Measurements from ENCODE around the gene PDILT.
"Not testable (repeated sequence)": the region's sequence is repeated elsewhere in the genome, so short reads cannot be mapped to it uniquely, and the experiment has no call there.

The PDILT gene

DNA sequence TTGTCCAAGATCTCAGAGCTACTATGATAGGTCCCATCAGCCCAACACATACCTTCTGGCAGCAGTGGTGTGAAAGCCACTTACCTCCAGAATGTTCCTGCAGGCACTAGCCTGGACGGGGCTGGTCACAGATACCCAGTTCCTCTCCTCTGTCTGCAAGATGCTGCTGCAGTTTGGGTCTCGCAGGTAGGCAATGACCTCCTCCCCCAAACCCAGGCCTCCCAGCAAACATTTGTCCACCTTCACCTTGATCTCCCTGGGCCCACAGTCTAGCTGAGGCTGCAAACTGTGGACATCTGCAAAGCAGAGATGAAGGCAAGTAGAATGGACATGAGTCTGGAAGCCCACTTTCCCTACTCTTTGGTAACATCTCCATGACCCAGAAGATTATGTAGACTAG, 84.4 kb downstream of the PDILT start:
- no peak for DNase-seq

DNA sequence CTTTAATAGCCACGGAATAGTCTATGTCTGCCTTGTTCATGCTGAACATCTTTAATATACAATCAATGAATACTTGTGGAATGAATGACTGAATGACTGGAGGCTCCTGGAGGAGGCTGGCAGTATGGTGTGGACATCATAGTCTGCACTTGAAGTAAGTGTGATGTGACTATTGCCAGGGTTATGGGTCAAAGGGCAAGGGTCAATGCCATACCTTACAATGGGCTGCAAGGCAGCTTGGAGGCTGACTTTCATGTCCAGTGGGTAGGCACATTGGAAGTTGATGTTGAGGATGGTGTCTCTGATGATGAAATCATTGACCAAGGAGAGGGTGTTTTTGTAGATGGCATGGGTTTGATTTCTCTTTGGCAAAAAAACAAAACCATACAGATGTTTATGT, 85.1 kb downstream of the PDILT start:
- DNase-seq: no peak

DNA sequence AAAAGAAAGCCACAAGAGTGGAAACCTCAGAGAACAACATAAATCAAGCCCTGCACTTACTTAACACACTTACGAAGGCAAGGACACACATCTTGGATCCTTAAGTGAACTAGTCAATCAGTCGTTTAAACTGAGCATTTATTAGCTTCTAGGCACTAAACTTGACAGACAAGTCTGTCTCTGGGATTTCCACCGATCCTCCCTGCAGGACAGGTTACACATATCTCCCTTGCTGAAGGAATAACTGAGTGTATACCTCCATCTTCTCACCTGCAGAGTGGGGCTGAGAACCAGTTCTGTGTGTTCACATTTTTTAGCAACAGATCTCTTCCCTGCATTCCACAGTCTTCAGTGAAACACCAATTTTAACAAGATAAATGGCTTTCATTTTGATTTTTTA, 86.1 kb downstream of the PDILT start:
- no peak for DNase-seq

- DNase-seq: no peak
These were observed 86.5 kb downstream of the PDILT start for GRCh38 chr16:20318006-20318405.

DNA sequence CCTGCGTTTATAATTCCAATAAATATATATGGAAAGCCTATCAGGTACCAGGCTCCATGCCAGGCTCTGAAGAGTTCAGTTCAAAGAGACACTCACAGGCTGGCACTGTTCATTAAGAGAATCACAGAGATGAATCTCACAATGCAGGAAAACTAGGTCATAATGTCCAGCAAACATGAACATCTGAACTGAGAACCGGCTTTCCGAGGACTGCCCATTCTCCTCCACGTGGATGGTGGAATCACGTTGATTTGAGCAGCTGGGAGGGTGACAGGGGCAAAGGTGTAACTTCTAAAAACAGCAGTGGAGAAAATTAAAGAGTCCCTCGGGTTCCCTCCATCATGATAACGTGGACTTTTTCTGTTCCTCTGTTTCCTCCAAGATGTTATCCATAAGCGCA, 87.4 kb downstream of the PDILT start:
- DNase-seq: no peak

- DNase-seq: no peak
These were observed 87.8 kb downstream of the PDILT start for GRCh38 chr16:20316715-20317114.

DNA sequence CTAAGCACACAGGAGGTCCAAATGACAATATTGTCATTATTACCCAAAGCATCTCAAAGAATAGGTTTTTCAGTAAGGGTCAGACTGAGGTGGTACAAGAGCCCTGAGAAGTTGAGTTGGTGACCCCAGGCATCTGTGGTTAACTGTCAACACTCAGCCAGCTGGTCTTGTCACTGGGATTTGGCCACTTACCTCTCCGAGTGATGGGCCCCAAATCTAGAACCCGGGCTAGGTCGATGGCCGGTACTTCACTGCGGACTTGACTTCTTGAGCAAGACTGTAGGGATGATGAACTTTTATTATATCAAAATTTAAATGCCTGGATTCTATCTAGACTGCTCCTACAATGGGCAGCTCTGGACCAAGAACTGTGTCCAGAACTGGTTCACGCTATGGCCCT, 88.8 kb downstream of the PDILT start:
- no peak for DNase-seq

DNA sequence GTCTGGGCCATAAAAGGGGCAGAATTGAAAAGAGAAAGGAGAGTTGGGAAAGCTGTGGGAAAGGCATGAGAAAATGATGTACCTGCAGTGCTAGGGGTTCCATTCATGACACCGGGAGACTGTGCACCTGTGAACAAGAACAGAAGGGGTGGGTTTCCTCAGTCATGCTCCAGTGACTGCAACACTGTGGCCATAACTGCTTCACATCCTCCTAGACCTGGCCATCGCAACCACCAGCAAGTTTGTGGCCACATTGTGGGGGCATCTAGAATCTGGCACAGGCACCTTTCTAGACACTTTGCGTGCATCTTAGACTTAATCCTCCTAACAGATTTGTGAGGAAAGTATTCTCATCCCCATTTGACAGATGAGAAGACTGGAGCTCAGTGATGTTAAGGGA, 90.0 kb downstream of the PDILT start:
- DNase-seq: no peak

- DNase-seq: no peak
These were observed 90.8 kb downstream of the PDILT start for GRCh38 chr16:20313741-20314140.

- not testable (repeated sequence) for DNase-seq
These were observed 91.9 kb downstream of the PDILT start for GRCh38 chr16:20312536-20313095.

DNA sequence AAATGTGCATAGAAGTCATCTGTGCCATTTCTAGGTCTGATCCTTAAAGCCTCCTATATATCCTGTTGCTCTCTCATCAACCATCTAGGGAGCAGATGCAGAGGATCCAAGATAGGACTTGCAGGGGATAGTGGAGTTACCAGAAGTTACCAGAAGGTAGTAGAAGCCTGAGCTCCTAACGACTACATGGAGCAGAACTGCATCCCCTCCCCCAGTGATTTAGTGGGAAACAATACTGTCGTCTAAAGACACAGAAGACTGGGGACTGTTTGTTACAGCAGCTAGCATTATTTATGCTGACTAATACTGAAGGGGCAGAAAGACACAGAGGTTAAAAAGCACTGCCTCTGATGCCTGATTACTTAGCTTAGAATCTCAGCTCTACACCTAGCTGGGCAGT, 93.0 kb downstream of the PDILT start:
- no peak for DNase-seq

GRCh38 chr16:20310421-20311395, 93.8 kb downstream of the PDILT start:
- DNase-seq: no peak

DNA sequence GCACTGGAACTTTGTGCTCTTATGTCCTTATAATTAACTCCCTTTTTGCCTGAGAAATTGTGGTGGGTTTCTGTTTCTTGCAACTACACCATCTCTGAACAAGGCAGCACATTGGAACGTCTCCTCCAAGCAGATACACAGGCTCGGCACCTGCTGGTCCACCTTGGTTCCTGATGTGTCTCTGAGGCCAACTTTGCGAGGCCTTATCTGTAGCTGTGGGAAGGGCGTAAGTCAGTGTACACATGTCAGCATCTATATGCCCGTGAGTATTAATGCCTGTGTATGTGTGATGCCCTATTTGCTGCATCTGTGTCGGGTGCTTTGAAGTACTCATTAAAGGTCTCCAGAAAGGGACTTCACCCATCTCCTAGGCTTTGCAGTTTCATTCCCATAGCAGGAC, 94.8 kb downstream of the PDILT start:
- DNase-seq: no peak

All from activated T-cell treated with anti-CD3 and anti-CD28 coated beads for 4 hours (primary cell).